ENCODE measurements around the gene NEK3. TPM values are rescaled to one million over a fixed set of nuclear protein-coding genes. Genes with fewer than 3 reads are reported as not detected.
"Not testable (repeated sequence)": the region's sequence is repeated elsewhere in the genome, so short reads cannot be mapped to it uniquely, and the experiment has no call there.

NEK3 gene
- total RNA-seq, 1 donor from 2014 or later, result 38.4 TPM

DNA sequence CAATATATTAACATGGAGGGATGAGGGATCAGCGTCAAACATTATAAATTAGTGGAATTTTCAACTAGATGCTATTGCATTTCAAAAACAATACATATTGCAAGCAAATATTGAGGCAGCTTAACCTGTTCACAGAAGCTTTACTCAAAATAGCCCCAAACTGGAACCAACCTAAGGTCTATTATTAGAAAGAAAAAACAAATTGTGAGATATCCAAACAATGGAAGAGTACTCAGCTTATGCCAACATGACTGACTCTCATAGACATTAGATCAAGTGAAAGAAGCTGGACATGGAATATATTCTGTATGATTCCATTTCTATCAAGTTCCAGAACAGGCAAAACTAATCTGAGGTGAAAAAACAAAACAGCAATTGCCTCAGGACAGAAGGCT, 27.6 kb upstream of the NEK3 start:
- Histone ChIP-seq H3K4me3 (no peak overlapping the region), H3K79me2 (ENCODE audit: low read depth) (peaks cover 34% of the 10 kb centered on the region), H3F3A (ENCODE audit: low read depth) (no peaks in the 10 kb centered on the region), H3K4me2 (no peak overlapping the region), H2AFZ (replicated peaks) (no peak overlapping the region), H3K9me3 (ENCODE audit: low read depth) (no peaks in the 10 kb centered on the region), H3K4me1 (no peaks in the 10 kb centered on the region), H4K20me1 (ENCODE audit: low read depth) (peaks cover 8% of the 10 kb centered on the region), H3K27ac (no peak overlapping the region), H3K27me3 (no peaks in the 10 kb centered on the region), H3K9ac (no peak overlapping the region), H3K36me3 (no peaks in the 10 kb centered on the region)
- H3K27me3 Mint-ChIP-seq (ENCODE audit: insufficient read depth, low read depth), result peaks cover 3% of the 10 kb centered on the region
- H3K4me1 Mint-ChIP-seq, result peaks cover 36% of the 10 kb centered on the region
- TF ChIP-seq, protein P1, sequence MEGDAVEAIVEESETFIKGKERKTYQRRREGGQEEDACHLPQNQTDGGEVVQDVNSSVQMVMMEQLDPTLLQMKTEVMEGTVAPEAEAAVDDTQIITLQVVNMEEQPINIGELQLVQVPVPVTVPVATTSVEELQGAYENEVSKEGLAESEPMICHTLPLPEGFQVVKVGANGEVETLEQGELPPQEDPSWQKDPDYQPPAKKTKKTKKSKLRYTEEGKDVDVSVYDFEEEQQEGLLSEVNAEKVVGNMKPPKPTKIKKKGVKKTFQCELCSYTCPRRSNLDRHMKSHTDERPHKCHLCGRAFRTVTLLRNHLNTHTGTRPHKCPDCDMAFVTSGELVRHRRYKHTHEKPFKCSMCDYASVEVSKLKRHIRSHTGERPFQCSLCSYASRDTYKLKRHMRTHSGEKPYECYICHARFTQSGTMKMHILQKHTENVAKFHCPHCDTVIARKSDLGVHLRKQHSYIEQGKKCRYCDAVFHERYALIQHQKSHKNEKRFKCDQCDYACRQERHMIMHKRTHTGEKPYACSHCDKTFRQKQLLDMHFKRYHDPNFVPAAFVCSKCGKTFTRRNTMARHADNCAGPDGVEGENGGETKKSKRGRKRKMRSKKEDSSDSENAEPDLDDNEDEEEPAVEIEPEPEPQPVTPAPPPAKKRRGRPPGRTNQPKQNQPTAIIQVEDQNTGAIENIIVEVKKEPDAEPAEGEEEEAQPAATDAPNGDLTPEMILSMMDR (IDR thresholded peaks at IDR 0.05), result no peak
- TF ChIP-seq EZH2phosphoT487 (IDR thresholded peaks at IDR 0.05) (no peak), EZH2 (IDR thresholded peaks at IDR 0.05) (no peak)
- H3K27ac Mint-ChIP-seq, result no peak overlapping the region
- no peak overlapping the region for H3K4me3 Mint-ChIP-seq
- DNase-seq (ENCODE audit: low spot score), result no peak
- peaks cover 11% of the 10 kb centered on the region for H3K36me3 Mint-ChIP-seq
- H3K9me3 Mint-ChIP-seq, result no peaks in the 10 kb centered on the region

DNA sequence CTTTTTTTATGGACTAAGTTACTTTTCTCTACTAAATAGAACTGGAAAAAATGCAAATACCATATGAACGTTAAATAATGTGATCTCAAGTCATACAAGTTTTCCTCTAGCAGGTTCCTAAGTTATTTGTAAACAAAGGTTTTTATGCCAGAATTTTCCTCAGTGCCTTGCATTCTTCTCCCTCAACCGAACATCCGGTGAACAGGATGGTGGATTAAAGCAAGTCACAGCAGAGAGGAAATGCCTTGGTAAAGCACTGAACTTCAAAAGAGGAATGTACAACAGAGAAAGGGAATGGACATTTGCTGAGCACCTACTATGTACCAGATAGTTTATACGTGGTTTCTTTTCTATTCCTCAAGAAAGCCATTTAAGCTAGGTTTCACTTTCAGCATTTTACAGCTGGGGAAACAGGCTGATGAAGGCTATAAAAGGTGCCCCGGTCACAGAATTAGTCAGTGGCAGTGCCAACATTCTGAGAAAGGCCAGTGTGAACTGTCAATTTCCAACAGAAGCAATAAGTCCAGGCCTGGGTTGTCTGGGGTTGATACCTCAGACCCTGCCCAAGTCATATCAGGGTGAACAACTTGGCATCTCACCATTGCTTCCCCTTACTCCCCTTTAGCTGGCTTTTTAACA, 22.0 kb upstream of the NEK3 start:
- H3K4me1 ChIP-seq; H3K79me2 ChIP-seq (ENCODE audit: low read depth); H3K4me1 Mint-ChIP-seq; H3K9me3 Mint-ChIP-seq; DNase-seq (ENCODE audit: low spot score); H4K20me1 ChIP-seq (ENCODE audit: low read depth); H3K27me3 Mint-ChIP-seq (ENCODE audit: insufficient read depth, low read depth); H3K4me3 ChIP-seq; H3K27ac Mint-ChIP-seq; H3K9ac ChIP-seq; H2AFZ ChIP-seq (replicated peaks); H3K27me3 ChIP-seq; H3K4me2 ChIP-seq; H3F3A ChIP-seq (ENCODE audit: low read depth); H3K4me3 Mint-ChIP-seq; H3K9me3 ChIP-seq (ENCODE audit: low read depth); H3K27ac ChIP-seq: not testable (repeated sequence)
- peaks cover 12% of the 10 kb centered on the region for H3K36me3 ChIP-seq
- peaks cover 20% of the 10 kb centered on the region for H3K36me3 Mint-ChIP-seq

DNA sequence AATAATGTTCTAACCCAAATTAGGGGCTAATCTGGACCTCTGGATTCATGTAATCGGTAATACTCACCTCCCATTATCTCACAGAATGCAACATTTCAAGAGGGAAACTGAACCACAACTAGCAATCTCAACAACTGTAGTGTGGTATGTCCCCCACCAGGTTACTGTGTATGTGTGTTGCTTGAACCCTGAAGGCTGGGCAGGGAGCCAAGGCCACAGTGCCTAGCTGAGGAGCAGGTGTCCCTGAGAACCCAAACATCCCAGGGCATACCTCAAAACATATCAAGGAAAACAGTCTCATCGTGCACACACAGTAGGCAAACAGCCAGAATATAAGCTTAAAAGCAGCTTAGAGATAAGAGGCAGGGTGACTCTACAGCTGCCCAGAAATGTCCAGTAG, 20.5 kb upstream of the NEK3 start:
- TF ChIP-seq EZH2phosphoT487 (IDR thresholded peaks at IDR 0.05), result no peak
- TF ChIP-seq, protein P1 (IDR thresholded peaks at IDR 0.05), result no peak
- TF ChIP-seq EZH2 (IDR thresholded peaks at IDR 0.05), result no peak
- H3K36me3 Mint-ChIP-seq, result peaks cover 19% of the 10 kb centered on the region
- H3K4me3 Mint-ChIP-seq, result no peak overlapping the region
- H3K4me2 ChIP-seq, result no peak overlapping the region
- H3K9ac ChIP-seq, result no peak overlapping the region
- H3K27ac ChIP-seq, result no peak overlapping the region
- no peaks in the 10 kb centered on the region for H3K4me1 ChIP-seq
- no peaks in the 10 kb centered on the region for H3K79me2 ChIP-seq (ENCODE audit: low read depth)
- no peaks in the 10 kb centered on the region for H3K4me1 Mint-ChIP-seq
- H3K4me3 ChIP-seq, result no peak overlapping the region
- H3K27ac Mint-ChIP-seq, result no peak overlapping the region
- no peaks in the 10 kb centered on the region for H3K9me3 ChIP-seq (ENCODE audit: low read depth)
- H3K36me3 ChIP-seq, result peaks cover 19% of the 10 kb centered on the region
- H4K20me1 ChIP-seq (ENCODE audit: low read depth), result no peaks in the 10 kb centered on the region
- H3K9me3 Mint-ChIP-seq, result no peaks in the 10 kb centered on the region
- DNase-seq (ENCODE audit: low spot score), result no peak
- no peaks in the 10 kb centered on the region for H3K27me3 ChIP-seq
- H3K27me3 Mint-ChIP-seq (ENCODE audit: insufficient read depth, low read depth), result no peaks in the 10 kb centered on the region
- peaks cover 3% of the 10 kb centered on the region for H3F3A ChIP-seq (ENCODE audit: low read depth)
- H2AFZ ChIP-seq (replicated peaks), result no peak overlapping the region

DNA sequence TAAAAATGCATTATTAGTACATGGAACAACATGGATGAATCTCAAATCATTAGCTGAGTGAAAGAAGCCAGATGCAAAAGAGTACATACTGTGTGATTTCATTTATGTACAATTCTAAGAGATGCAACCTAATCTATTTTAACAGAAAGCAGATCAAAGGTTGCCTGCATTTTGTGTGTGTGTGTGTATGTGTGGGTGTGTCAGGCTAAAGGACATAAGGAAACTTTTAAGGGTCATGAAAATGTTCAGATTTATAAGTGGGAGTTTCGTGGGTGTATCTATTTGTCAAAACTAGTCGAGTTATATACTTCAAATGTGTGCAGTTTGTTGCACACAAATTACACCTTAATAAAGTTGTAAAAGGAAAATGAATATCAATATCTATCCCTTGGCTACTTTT, 17.9 kb upstream of the NEK3 start:
- H2AFZ ChIP-seq (replicated peaks), result no peak overlapping the region
- no peak for DNase-seq (ENCODE audit: low spot score)
- Mint-ChIP-seq H3K27ac (no peak overlapping the region), H3K4me3 (no peak overlapping the region), H3K9me3 (no peaks in the 10 kb centered on the region), H3K27me3 (ENCODE audit: insufficient read depth, low read depth) (no peaks in the 10 kb centered on the region), H3K36me3 (peaks cover 12% of the 10 kb centered on the region), H3K4me1 (no peaks in the 10 kb centered on the region)
- TF ChIP-seq, protein P1 (IDR thresholded peaks at IDR 0.05), result no peak
- TF ChIP-seq EZH2phosphoT487 (IDR thresholded peaks at IDR 0.05), result no peak
- TF ChIP-seq EZH2 (IDR thresholded peaks at IDR 0.05), result no peak
- no peak overlapping the region for H3K9ac ChIP-seq
- no peaks in the 10 kb centered on the region for H3K27me3 ChIP-seq
- peaks cover 3% of the 10 kb centered on the region for H3F3A ChIP-seq (ENCODE audit: low read depth)
- peaks cover 23% of the 10 kb centered on the region for H3K36me3 ChIP-seq
- no peaks in the 10 kb centered on the region for H3K4me1 ChIP-seq
- no peaks in the 10 kb centered on the region for H4K20me1 ChIP-seq (ENCODE audit: low read depth)
- H3K27ac ChIP-seq, result no peak overlapping the region
- no peaks in the 10 kb centered on the region for H3K79me2 ChIP-seq (ENCODE audit: low read depth)
- no peaks in the 10 kb centered on the region for H3K9me3 ChIP-seq (ENCODE audit: low read depth)
- no peak overlapping the region for H3K4me3 ChIP-seq
- no peak overlapping the region for H3K4me2 ChIP-seq

DNA sequence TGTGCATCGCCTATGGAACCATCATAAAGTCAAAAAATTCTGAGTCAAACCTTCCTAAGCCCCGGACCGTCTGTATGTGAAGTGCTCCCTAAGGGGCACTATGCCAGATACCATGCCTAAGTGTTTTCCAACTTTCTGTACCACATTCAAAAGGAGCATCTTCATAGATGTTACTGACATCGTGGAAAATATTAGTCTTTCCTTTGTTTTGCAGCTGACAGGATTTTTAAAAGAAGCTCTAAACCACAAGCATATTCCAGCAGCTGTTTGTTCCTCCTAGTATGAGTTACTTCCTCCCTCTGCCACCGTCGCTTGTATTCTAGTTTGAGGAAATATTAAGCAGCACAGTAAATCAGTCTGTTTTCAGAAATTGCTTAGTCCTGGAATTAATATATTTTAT, 14.6 kb upstream of the NEK3 start:
- H3K4me1 ChIP-seq; H3K4me3 ChIP-seq; H3K27me3 Mint-ChIP-seq (ENCODE audit: insufficient read depth, low read depth); H3F3A ChIP-seq (ENCODE audit: low read depth); DNase-seq (ENCODE audit: low spot score); H3K36me3 Mint-ChIP-seq; H3K9ac ChIP-seq; H3K4me1 Mint-ChIP-seq; H3K27ac ChIP-seq; H4K20me1 ChIP-seq (ENCODE audit: low read depth); H3K4me3 Mint-ChIP-seq; H3K27me3 ChIP-seq; H3K9me3 Mint-ChIP-seq; H3K4me2 ChIP-seq; H3K79me2 ChIP-seq (ENCODE audit: low read depth); H2AFZ ChIP-seq (replicated peaks); H3K9me3 ChIP-seq (ENCODE audit: low read depth); H3K27ac Mint-ChIP-seq: not testable (repeated sequence)
- peaks cover 11% of the 10 kb centered on the region for H3K36me3 ChIP-seq

Data from neural progenitor cell (in vitro differentiated cells).